ENCODE results near the gene TSKU.

TSKU gene

GRCh38 chr11:76752321-76753143 lies 30.6 kb upstream of the TSKU start:
- DNase-seq = no peak

- DNase-seq = no peak
Observed at GRCh38 chr11:76753449-76753848, 29.7 kb upstream of the TSKU start.

- no peak for DNase-seq
Observed at GRCh38 chr11:76753950-76754349, 29.2 kb upstream of the TSKU start.

GRCh38 chr11:76756341-76756741 lies 26.8 kb upstream of the TSKU start:
- no peak for DNase-seq

GRCh38 chr11:76758311-76758710 lies 24.8 kb upstream of the TSKU start:
- DNase-seq = no peak

- DNase-seq = no peak
Observed at GRCh38 chr11:76759092-76759491, 24.1 kb upstream of the TSKU start.

GRCh38 chr11:76759517-76759916 lies 23.6 kb upstream of the TSKU start:
- DNase-seq = no peak

GRCh38 chr11:76760236-76760635 lies 22.9 kb upstream of the TSKU start:
- DNase-seq = no peak

- no peak for DNase-seq
Observed at GRCh38 chr11:76761718-76762355, 21.3 kb upstream of the TSKU start.

GRCh38 chr11:76762356-76762752 lies 20.8 kb upstream of the TSKU start:
- DNase-seq = no peak

GRCh38 chr11:76762867-76763572 lies 20.1 kb upstream of the TSKU start:
- no peak for DNase-seq

- DNase-seq = no peak
Observed at GRCh38 chr11:76763573-76764346, 19.4 kb upstream of the TSKU start.

- DNase-seq = no peak
Observed at GRCh38 chr11:76764941-76765665, 18.1 kb upstream of the TSKU start.

- DNase-seq = no peak
Observed at GRCh38 chr11:76765863-76766350, 17.2 kb upstream of the TSKU start.

- DNase-seq = no peak
Observed at GRCh38 chr11:76766521-76766920, 16.6 kb upstream of the TSKU start.

- no peak for DNase-seq
Observed at GRCh38 chr11:76767659-76768058, 15.5 kb upstream of the TSKU start.

- no peak for DNase-seq
Observed at GRCh38 chr11:76768088-76768908, 14.9 kb upstream of the TSKU start.

GRCh38 chr11:76768909-76769560 lies 14.1 kb upstream of the TSKU start:
- DNase-seq = no peak

- no peak for DNase-seq
Observed at GRCh38 chr11:76769645-76770586, 13.2 kb upstream of the TSKU start.

All from activated CD4-positive, alpha-beta T cell treated with anti-CD3 and anti-CD28 coated beads for 1 hour (primary cell).